Tibial nerve (tissue), 3 donors: ENCODE results near the gene SLC16A6.
"Not testable (repeated sequence)": the region's sequence is repeated elsewhere in the genome, so short reads cannot be mapped to it uniquely, and the experiment has no call there.

ENCODE experiments used
- POLR2A ChIP-seq, 2 donors: fragments of 450-650 bp; IDR thresholded peaks; one replicate each; pipeline ENCODE4 v1.6.1; 2017; ENCODE audit warnings: antibody characterized with exemption in 2 of 2, mild to moderate bottlenecking in 2 of 2, moderate library complexity in 2 of 2
- TF ChIP-seq, protein P1 (sequence below), 5 experiments: fragments of 200-600 bp in 3 of 5; fragments of 450-650 bp in 2 of 5; sonication (generic) in 3 of 5; IDR thresholded peaks; one replicate each; pipeline ENCODE4 v1.5.1; 2016 to 2019; ENCODE audit warnings: antibody characterized with exemption in 5 of 5, mild to moderate bottlenecking in 3 of 5, moderate library complexity in 2 of 5

DNA sequence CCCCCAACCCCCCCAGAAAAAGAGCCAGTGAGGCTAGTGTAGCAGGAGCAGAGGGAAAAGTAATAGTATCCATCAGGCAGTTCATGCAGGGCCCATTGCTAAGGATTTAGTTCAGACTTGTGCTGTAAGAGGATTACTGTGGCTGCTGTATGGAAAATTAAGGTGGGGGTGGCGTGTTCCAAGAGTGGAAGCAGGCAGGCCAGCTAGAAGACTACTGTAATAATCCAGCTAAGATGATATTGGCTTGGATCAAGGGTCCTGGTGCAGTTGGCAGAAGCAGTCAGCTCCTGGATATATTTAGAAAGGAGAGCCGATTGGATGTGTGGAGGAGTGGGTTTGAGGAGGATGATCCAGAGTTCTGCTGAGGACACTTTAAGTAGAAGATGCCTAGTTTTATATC lies 28.5 kb downstream of the SLC16A6 start:
- TF ChIP-seq, protein P1, sequence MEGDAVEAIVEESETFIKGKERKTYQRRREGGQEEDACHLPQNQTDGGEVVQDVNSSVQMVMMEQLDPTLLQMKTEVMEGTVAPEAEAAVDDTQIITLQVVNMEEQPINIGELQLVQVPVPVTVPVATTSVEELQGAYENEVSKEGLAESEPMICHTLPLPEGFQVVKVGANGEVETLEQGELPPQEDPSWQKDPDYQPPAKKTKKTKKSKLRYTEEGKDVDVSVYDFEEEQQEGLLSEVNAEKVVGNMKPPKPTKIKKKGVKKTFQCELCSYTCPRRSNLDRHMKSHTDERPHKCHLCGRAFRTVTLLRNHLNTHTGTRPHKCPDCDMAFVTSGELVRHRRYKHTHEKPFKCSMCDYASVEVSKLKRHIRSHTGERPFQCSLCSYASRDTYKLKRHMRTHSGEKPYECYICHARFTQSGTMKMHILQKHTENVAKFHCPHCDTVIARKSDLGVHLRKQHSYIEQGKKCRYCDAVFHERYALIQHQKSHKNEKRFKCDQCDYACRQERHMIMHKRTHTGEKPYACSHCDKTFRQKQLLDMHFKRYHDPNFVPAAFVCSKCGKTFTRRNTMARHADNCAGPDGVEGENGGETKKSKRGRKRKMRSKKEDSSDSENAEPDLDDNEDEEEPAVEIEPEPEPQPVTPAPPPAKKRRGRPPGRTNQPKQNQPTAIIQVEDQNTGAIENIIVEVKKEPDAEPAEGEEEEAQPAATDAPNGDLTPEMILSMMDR (IDR thresholded peaks at IDR 0.05), result not testable (repeated sequence)
- TF ChIP-seq POLR2A (IDR thresholded peaks at IDR 0.05), result not testable (repeated sequence)
